Uterus (tissue), 4 donors: ENCODE results near the gene MAML2. TPM values are rescaled to one million over a fixed set of nuclear protein-coding genes. Genes with fewer than 3 reads are reported as not detected.

ENCODE experiments used
- DNase-seq, 2 donors: peaks; one replicate each; pipeline ENCODE4 v3.0.0-alpha.2; 2019 to 2020
- H3K27ac ChIP-seq, 2 donors: fragments of 200-600 bp; sonication (generic); 1 replicate in 1 of 2; 2 replicates in 1 of 2; pipeline ENCODE4 v1.5.1; 2016 to 2018
- H3K27me3 ChIP-seq, 2 donors: fragments of 200-600 bp; sonication (generic); one replicate each; pipeline ENCODE4 v1.5.1; 2018 to 2019; ENCODE audit warnings: control low read depth in 1 of 2
- H3K36me3 ChIP-seq, 2 donors: fragments of 200-600 bp; sonication (generic); one replicate each; pipeline ENCODE4 v1.5.1; 2019; ENCODE audit warnings: control low read depth in 1 of 2
- H3K4me1 ChIP-seq, 2 donors: fragments of 200-600 bp; sonication (generic); one replicate each; pipeline ENCODE4 v1.5.1; 2018 to 2019; ENCODE audit warnings: control low read depth in 1 of 2
- H3K4me3 ChIP-seq, 2 donors: fragments of 200-600 bp; sonication (generic); 1 replicate in 1 of 2; 2 replicates in 1 of 2; pipeline ENCODE4 v1.5.1; 2018 to 2019; ENCODE audit warnings: mild to moderate bottlenecking in 1 of 2
- H3K9me3 ChIP-seq, 2 donors: fragments of 200-600 bp; sonication (generic); one replicate each; pipeline ENCODE4 v1.5.1; 2019; ENCODE audit warnings: control low read depth in 1 of 2
- CTCF ChIP-seq, 4 experiments: fragments of 200-600 bp in 2 of 4; fragments of 450-650 bp in 2 of 4; sonication (generic) in 2 of 4; IDR thresholded peaks; one replicate each; pipeline ENCODE4 v1.5.1; 2016 to 2019; ENCODE audit warnings: antibody characterized with exemption in 4 of 4, mild to moderate bottlenecking in 2 of 4, moderate library complexity in 1 of 4
- POLR2A ChIP-seq, 2 donors: fragments of 450-650 bp; IDR thresholded peaks; one replicate each; pipeline ENCODE4 v1.6.1; 2016; ENCODE audit warnings: antibody characterized with exemption in 2 of 2, mild to moderate bottlenecking in 1 of 2, moderate library complexity in 1 of 2
- intact Hi-C: fragments of 100-400 bp; cut with DNase I; formaldehyde crosslinking; loops from one replicate; pipeline ENCODE4 v1.15.1; 2023; ENCODE audit warnings: low total_unique reads
- total RNA-seq, 4 donors: library from RNA; depleted of rRNA in 3 of 4; stranded (reverse); fragments of >200 nt in 3 of 4; gene quantifications; one replicate each; pipeline versions ENCODE4 v1.1.0 to v1.2.4, GENCODE V29; 2014 to 2023
- donor health status: DM: yes; HTN: yes; CAD: no.

MAML2 gene
- total RNA-seq, 4 donors from 2014 or later, result 8.2 to 35.9 (median 19.8) TPM

GRCh38 chr11:96335388-96335787 is 7.6 kb downstream of the MAML2 start:
- intact Hi-C loops, result no loop called here
- H3K27ac ChIP-seq, result no peak overlapping the region
- H3K4me1 ChIP-seq, result peaks cover 0 to 8% of the 10 kb centered on the region in 2 donors

GRCh38 chr11:96334219-96334618 is 8.8 kb downstream of the MAML2 start:
- no peak overlapping the region for H3K4me3 ChIP-seq
- no peaks in the 10 kb centered on the region for H3K27me3 ChIP-seq
- intact Hi-C loops, result no loop called here
- no peak for DNase-seq
- TF ChIP-seq CTCF (IDR thresholded peaks at IDR 0.05) (no peak), POLR2A (IDR thresholded peaks at IDR 0.05) (no peak)
- peak overlapping the region in 1 of 2 donors; percentile 71 for H3K27ac ChIP-seq
- H3K9me3 ChIP-seq, result no peaks in the 10 kb centered on the region
- H3K4me1 ChIP-seq, result peaks cover 0 to 8% of the 10 kb centered on the region in 2 donors
- no peaks in the 10 kb centered on the region for H3K36me3 ChIP-seq

More at GRCh38 chr11:96335388-96335787, 7.6 kb downstream of the MAML2 start:
- no peaks in the 10 kb centered on the region for H3K27me3 ChIP-seq
- H3K4me3 ChIP-seq, result no peak overlapping the region
- no peak for TF ChIP-seq CTCF (IDR thresholded peaks at IDR 0.05)
- TF ChIP-seq POLR2A (IDR thresholded peaks at IDR 0.05), result no peak
- H3K9me3 ChIP-seq, result no peaks in the 10 kb centered on the region
- H3K36me3 ChIP-seq, result no peaks in the 10 kb centered on the region
- DNase-seq, result no peak

GRCh38 chr11:96333191-96333719 is 9.7 kb downstream of the MAML2 start:
- Histone ChIP-seq H3K4me1 (peaks cover 0 to 8% of the 10 kb centered on the region in 2 donors), H3K27me3 (no peaks in the 10 kb centered on the region), H3K27ac (peak overlapping the region; percentile 43 to 71), H3K36me3 (no peaks in the 10 kb centered on the region), H3K4me3 (no peak overlapping the region), H3K9me3 (no peaks in the 10 kb centered on the region)
- DNase-seq, result no peak
- no peak for TF ChIP-seq CTCF (IDR thresholded peaks at IDR 0.05)
- no peak for TF ChIP-seq POLR2A (IDR thresholded peaks at IDR 0.05)
- intact Hi-C loops, result no loop called here

GRCh38 chr11:96332126-96332771 is 10.7 kb downstream of the MAML2 start:
- no peak for DNase-seq
- no peak for TF ChIP-seq POLR2A (IDR thresholded peaks at IDR 0.05)
- no peak for TF ChIP-seq CTCF (IDR thresholded peaks at IDR 0.05)
- intact Hi-C loops, result no loop called here

GRCh38 chr11:96331699-96332116 is 11.3 kb downstream of the MAML2 start:
- H3K9me3 ChIP-seq, result no peaks in the 10 kb centered on the region
- H3K4me3 ChIP-seq, result no peak overlapping the region
- H3K27ac ChIP-seq, result peak overlapping the region in 1 of 2 donors; percentile 43
- no peaks in the 10 kb centered on the region for H3K27me3 ChIP-seq
- DNase-seq, result no peak
- peaks cover 0 to 8% of the 10 kb centered on the region in 2 donors for H3K4me1 ChIP-seq
- H3K36me3 ChIP-seq, result no peaks in the 10 kb centered on the region
- TF ChIP-seq CTCF (IDR thresholded peaks at IDR 0.05) (no peak), POLR2A (IDR thresholded peaks at IDR 0.05) (no peak)
- intact Hi-C loops, result no loop called here

More at GRCh38 chr11:96332126-96332771, 10.7 kb downstream of the MAML2 start:
- no peaks in the 10 kb centered on the region for H3K36me3 ChIP-seq
- no peaks in the 10 kb centered on the region for H3K9me3 ChIP-seq
- peak overlapping the region; percentile 43 to 71 for H3K27ac ChIP-seq
- H3K4me3 ChIP-seq, result no peak overlapping the region
- H3K27me3 ChIP-seq, result no peaks in the 10 kb centered on the region
- peaks cover 0 to 8% of the 10 kb centered on the region in 2 donors for H3K4me1 ChIP-seq
